ENCODE measurements around the gene MYMX.
"Not testable (repeated sequence)": the region's sequence is repeated elsewhere in the genome, so short reads cannot be mapped to it uniquely, and the experiment has no call there.

The MYMX gene

DNA sequence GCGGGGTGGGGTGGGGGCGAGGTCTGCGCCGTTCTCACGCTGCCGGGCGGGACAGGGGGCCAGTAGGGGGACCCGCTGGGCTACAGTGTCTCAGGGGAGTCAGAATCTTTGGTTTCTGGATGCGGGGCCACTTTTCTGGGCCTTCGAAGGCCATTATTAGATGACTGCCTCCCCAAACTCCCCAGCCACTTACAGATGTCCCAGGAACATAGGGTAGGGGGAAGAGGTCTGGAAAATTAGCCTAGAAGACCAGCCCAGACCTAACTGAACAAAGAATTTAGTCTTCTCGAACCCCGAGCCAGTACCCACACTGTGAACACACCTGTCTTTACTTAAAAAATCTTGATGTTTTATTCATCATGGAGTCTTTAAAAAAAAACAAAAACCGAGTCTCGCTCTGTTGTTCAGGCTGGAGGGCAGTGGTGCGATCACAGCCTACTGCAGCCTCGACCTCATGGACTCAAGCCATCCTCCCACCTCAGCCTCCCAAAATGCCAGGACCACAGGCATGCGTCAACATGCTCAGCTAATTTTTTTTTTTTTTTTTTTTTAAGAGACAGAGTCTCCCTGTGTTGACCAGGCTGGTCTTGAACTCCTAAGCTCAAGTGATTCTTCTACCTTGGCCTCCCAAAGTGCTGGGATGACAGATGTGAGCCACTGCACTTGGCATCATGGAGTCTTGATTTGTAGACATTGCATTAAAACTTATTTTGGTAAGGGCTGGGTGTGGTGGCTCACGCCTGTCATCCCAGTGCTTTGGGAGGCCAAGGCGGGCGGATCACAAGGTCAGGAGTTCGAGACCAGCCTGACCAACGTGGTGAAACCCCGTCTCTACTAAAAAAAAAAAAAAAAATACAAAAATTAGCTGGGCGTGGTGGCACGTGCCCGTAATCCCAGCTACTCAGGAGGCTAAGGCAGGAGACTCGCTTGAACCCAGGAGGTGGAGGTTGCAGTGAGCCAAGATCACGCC, 3.4 kb downstream of the MYMX start:
- no peak for DNase-seq (ENCODE audit: low read depth)

DNA sequence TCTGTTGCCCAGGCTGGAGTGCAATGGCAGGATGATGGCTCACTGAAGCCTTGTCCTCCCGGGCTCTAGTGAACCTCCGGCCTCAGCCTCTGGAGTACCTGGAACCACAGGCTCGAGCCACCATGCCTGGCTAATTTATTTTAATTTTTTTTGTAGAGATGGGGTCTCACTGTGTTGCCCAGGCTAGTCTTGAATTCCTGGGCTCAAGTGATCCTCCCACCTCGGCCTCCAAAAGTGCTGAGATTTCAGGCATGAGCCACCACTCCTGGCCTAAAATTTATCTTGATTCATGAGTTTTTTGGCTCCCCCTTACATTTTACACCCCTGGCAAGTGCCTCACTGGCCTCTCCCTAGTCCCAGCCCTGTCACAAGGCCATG, 4.2 kb downstream of the MYMX start:
- DNase-seq (ENCODE audit: low read depth): no peak

DNA sequence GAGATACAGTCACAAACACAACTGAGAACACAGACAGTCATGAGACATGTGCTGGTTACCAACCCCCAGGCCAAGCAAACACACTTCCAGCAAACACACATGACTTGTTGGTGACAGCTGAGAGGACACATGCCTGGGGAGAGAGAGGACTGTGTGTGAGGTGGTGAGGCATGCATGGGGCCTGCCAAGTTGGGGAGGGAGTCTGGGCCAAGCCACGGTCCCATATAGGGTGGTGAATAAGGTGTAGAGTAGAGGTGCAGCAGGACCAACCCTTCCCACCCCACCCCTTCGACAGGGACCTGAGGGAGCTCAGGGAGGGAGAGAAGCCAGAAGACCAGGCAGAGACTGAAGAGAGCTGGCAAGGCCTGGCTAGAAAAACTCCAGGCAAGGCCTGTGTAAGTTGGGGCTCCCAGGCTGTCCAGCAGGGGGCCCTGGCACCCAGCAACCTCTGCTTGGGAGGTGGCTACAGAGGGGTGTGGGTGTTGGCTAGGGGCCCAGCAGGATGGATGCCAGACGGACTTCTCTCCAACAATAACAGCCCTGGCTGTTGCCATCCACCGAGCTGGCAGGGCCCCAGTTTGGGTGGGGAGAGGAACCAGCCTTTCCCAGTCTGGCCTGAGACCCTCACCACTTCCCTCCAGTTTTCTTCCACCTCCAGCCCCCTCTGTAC, 4.7 kb downstream of the MYMX start:
- DNase-seq (ENCODE audit: low read depth): peak; percentile 45

DNA sequence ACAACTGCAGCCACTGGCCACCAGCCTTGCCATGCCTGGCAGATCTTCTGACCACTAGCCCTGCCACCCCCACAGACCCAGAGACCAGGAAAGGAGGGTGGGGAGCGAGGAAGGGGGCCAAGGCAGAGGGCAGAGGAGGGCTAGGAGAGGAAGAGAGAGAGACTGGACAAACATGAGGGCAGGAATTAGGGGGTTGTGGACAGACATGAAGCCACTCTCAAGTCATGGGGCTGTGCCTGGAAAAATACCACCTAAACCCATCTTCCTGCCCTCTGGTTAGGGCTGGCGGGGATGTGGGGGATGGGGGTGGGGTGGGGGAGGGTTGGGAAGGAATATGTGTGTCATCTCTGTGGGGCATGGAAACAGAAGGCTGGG, 5.2 kb downstream of the MYMX start:
- no peak for DNase-seq (ENCODE audit: low read depth)

DNA sequence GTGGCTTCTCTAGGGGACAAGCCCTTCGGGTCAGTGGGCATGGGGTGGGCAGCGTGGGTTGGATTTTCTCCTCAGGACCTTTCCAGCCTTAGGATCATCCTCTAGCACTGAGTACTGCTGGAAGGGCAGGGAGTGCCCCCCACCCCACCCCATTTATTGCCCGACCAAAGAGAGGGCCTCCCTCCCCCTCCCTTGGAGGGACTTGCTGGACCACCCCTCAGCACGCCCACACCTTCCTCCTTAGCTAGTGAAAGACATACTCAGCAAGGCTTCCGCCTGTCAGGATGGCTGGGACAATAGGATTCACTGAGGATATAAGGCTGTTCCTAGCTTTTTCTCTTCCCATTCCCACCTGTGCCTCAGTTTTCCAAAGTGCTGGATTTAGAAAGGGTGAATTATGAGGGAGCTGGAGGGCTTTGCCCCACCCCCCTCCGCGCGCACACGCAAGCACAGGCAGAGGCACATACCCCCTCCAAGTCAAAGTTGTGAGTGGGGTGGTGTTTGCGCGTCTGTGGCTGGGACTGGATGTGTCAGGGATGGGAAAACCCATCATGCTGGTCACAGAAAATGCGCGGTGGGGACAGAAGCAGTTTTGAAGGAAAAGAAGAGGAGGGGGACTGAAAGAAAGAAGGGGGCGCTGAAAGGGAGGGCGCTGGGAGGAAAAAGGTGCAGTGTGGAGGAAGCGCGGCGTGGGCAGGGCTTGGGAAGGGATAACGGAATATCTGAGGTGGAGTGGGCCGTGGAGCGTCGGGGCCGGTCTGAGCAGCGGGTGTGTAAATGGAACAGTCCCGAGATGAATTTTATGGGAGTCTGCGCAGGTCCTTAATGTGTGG, 6.0 kb downstream of the MYMX start:
- no peak for DNase-seq (ENCODE audit: low read depth)

DNA sequence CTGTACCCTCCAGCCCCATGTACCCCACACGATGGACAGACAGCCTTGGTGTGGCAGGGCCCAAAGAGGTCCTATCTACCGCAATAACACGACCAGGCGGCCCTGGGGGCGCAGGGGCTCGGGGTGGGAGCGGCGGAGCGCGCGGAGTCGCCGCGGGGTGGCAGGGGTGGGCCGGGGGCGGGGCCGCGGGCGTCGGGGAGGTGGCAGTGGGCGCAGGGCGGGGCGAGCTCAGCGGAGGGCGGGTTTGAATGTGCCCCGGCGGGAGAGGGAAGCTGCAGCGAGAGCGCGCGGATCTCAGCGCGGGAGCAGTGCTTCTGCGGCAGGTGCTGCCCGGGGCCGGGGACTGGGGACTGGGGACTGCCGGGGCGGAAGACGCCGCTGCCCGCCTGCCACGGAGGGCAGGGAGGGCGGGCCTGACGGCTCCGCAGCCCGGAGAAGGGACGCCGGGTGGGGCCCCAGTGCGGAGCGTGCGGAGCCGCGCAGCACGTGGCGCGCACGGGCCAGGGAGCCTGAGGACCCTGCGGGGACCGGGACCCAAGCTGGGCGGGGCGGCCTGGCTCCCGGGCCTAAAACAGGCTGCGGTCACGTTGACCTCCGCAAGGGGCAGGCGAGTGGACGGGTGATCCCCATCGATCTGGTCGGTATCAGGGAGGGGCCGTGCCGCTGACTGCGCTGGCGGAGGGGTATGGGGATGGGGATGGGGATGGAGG, 6.7 kb downstream of the MYMX start, which contains the start of gene SLC29A1:
SLC29A1 (plus strand) TSS at position 277 of the 710 bp plus-strand sequence. CDS start 3,719 bp downstream, outside the sequence.
- DNase-seq (ENCODE audit: low read depth): peak; percentile 74

DNA sequence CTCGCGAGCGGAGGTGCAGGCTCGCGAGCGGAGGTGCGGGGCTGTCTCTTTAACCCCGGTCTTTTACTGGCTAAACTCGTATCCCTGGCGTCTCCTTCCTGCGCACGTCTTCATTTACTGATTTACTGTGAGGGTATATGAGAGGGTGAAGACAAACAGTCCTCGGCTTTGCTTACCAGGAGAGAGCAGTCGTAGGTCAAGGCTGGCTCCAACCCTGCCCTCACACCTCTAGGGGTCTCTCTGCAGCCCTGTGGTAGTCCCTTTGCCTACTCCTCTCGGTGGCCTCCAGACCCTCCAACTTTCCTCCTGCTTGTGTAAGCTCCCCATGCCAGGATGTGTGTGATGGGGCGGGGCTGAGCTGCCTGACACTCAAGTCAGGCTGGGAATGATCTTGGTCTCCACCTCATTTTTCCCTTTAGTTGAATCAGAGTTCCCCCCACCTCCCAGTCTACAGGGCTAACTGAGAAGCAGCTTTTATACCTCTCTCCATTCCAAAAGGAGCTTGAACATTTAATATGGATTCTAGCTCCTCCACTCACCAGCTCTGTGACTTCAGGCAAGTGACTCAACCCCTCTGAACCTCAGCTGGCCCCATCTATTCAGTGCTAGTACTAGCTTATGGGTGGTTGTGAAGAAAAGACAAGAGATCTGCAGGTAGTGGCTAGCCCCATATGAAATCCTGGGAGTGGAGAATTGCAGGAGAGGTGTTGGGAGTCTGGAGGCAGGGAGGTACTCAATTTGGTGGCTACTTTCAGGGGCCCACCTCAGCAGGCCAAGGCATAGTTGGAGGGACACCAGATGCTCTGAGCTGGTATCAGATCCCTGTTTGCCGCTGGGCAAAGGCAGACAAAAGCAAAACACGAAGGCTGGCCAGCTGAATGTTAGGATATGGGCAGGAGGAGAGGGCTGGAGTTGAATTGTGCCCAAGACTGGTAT, 7.6 kb downstream of the MYMX start:
- DNase-seq (ENCODE audit: low read depth): no peak

DNA sequence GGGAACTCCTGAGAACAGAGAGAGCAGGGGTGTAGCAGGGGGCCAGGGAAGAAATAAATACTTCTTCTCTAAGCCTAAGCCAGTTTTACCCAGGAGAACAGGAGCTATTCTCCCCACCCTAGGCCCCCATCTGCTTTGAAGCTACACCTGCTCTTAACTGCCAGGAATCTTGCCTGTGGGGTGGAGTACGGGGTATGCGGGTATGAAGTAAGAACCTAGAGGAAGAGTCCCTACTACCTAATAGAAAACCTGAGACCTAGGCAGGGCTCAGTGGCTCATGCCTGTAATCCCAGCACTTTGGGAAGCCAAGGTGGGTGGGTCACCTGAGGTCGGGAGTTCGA, 8.2 kb downstream of the MYMX start:
- no peak for DNase-seq (ENCODE audit: low read depth)

DNA sequence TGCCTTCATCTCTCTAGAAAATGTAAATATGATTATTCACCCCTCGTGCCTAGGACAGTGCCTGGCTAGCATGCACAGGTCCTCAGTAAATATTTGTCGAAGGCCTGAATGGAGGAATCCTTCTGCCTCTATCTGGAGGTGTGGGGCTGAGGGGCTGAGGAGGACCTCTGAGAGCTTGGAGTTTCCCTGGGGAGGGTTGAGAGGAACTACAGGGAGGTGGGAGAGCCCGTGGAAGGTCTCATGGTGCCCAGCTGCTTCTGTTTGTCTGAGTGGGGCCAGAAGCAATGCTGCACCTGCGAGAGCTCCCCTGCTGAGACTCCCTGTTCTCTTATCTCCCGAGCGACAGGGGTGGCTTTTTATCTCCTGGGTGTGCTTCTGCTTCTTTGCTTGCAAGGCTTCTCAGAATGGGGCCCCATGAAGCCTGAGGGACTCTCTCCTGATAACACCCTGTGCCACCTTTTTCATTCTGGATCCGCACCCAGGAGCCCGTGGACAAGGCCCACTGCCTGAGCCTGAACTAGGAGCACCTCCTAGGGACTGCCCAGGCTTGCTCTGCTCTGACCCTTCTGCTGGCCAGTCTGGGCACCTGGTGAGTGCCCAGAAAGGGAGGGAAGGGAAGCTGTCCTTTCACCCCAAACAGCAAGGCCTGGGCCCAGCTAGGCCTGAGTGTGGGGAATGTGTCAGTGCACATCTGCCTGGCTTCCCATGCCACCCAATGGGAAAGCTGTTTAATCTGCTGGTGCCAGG, 9.0 kb downstream of the MYMX start:
- DNase-seq (ENCODE audit: low read depth): no peak

DNA sequence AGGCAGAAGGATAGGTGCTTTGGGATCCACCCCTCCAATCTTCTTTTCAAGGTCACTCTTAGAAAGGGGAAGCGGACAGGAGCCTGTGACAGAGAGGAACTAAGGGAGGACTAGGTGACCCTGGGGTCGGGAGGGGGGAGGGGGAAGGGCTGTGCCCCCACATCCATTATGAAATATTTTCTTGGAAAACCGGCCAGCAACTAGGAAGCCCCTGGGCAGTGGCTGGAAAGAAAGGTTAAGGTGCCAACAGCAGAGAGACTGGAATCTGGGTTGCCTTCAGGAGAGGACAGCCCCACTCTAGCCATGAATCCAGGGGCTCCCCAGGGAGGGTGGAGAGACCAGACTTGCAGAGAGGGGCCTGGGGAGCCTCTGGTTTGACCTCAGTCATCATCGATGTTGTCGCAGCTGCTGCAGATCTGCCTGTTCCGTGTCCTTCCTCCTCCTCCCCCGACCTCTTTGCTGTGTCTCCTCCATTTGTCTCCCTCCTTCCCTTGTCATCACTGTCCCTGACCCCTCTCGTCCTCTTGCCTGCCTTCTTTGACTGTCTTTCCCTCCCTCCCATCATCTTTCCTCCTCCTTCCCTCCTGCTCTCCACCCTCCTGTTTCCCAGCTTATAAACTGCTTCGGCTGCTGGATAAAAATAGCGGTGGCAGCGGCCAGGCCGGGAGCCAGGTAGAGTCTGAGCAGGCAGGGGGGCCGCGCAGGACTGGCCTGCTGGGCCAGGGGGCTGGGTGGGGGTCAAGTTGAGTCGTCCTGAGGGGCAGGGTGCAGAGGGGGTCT, 9.8 kb downstream of the MYMX start:
- DNase-seq (ENCODE audit: low read depth): no peak

DNA sequence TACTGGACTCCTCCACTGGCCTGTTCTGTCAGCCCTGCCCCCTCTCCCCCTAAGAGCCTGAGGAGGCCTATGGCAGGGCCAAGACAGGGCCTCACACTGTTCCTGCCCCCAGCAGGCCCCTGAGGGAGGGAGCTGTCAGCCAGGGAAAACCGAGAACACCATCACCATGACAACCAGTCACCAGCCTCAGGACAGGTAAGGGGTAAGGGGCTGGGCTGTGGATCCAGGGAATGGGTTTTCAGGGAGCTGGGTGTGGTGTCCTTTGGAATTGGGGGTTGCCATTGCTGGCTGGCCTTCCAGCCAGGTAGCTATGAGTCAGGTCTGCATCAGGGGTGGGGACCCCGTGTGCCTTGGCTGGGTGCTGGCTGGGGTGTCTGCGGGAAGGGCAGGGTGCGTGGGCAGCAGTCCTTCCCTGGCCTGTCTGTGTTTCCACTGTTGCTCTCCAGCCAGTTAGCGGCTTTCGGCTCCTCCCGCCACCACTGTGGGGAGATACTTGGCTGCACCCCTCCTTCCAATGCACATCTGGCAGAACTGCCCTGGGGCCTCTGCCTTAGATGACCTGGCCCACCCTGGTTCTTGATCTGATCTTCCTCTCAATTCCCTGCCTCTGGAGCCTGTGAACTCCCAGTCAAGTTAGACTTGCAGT, 10.5 kb downstream of the MYMX start:
- DNase-seq (ENCODE audit: low read depth): no peak

DNA sequence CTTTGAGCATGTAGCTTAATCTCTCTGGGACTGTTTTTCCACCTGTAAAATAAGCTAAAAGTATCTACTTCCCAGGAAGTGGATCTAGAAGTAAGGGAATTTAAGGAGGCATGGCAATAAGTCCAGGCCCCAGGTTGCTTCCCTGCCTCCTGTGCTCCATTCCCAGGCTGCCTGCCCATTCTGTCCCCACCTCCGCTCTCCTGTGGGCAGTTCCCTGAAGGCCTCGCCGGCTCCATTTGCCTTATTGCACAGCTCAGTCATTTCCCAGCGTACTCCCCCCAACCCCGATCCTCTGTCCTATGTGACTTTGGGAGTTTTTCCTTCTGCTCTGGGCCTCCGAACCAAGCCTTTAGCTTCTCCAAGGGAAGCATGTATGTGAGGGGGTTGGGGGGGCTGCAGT, 11.3 kb downstream of the MYMX start:
- DNase-seq (ENCODE audit: low read depth): no peak

DNA sequence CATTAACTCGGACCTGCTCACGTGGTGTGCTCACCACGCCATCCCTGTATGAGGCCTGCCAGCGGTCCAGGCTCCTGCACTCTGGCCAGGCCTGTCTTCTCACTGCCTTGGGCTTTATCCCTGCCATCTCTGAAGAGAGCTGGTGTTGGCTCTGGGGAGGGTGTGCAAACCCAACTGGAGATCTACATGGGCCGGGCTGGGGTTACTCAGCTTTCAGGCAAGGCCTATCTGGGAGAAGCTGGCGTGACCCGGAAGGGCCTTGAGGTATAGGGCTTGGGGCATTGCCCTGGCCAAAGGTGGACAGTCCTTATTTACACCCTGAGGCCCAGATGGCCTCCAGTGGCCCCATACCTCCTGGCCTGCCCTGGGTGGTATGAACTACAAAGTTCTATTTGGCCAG, 11.7 kb downstream of the MYMX start:
- no peak for DNase-seq (ENCODE audit: low read depth)

DNA sequence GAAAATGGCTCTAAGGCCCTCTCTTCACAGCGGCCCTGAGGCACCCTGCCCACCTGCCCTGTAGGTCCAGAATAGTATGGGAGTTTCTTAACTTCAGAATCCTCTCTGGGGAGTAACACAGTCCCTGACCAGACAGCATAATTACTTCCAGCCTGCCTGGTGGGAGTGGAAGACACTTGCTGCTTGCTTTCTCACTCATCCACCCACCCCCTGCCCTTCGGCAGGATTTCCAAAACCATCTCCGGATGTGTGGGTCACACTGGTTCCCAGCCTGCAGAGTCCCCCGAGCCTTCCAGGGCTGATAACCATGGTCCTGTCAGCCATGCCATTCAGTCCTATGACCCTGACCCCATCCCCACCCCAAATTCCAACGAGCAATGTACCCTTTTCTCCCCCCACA, 12.1 kb downstream of the MYMX start:
- DNase-seq (ENCODE audit: low read depth): no peak

DNA sequence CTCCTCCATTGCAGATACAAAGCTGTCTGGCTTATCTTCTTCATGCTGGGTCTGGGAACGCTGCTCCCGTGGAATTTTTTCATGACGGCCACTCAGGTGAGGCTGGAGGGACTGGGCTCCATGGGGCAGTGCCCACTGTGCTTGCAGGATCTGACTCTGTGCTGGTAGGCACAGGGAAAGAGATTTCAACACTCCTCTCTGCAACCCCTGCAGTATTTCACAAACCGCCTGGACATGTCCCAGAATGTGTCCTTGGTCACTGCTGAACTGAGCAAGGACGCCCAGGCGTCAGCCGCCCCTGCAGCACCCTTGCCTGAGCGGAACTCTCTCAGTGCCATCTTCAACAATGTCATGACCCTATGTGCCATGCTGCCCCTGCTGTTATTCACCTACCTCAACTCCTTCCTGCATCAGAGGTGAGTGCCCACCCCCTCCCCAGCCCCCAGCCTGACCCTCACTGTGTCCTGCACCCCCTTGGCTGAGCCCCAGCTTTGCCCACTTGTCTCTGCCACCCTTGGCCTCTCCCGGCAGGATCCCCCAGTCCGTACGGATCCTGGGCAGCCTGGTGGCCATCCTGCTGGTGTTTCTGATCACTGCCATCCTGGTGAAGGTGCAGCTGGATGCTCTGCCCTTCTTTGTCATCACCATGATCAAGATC, 12.8 kb downstream of the MYMX start:
- DNase-seq (ENCODE audit: low read depth): no peak

DNA sequence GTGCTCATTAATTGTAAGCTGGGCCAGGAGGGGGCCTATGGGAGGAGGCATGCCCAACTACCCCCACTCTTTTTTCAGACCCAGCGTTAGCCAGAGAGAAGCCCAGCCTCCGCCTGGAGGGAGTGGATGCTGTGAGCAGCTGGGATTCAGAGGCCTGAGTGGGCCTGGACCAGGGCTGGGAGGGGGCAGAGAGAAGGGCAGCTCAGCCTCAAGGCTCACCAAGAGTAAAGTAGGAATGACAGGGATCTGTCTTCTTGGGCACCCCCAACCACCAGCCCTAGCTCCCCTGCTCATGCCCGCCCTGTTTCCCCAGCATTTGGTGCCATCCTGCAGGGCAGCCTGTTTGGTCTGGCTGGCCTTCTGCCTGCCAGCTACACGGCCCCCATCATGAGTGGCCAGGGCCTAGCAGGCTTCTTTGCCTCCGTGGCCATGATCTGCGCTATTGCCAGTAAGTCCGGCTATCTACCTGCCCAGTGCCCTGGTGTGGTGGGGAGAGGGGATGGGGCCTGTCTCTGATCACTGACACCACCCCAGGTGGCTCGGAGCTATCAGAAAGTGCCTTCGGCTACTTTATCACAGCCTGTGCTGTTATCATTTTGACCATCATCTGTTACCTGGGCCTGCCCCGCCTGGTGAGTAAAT, 13.4 kb downstream of the MYMX start:
- no peak for DNase-seq (ENCODE audit: low read depth)

DNA sequence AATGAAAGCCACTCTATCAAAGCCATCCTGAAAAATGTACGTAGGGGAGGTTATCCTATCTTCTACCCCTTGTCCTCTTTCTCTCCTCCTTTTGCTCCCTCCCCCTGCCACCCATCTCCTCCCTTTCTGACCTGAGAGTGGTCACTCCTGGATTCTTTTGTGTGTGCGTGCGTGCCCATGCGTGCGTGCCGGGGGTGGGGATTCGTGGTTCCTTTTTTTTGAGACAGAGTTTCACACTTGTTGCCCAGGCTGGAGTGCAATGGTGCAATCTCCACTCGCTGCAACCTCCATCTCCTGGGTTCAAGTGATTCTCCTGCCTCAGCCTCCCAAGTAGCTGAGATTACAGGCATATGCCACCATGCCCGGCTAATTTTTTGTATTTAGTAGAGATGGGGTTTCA, 14.7 kb downstream of the MYMX start:
- DNase-seq (ENCODE audit: low read depth): not testable (repeated sequence)

All from stimulated activated CD8-positive, alpha-beta memory T cell treated with anti-CD3 and anti-CD28 coated beads, Interleukin-12 subunit alpha, Interleukin-12 subunit beta, amount 100 ng/mL, for 4 hours (primary cell).